GM12878 (cell line): ENCODE measurements around the gene RFFL. TPM values are rescaled to one million over a fixed set of nuclear protein-coding genes. Genes with fewer than 3 reads are reported as not detected.

Experiments used
- ATF2 ChIP-seq: IDR thresholded peaks from 2 replicates; pipeline ENCODE4 v1.6.1; 2012; ENCODE audit warnings: low read length, inconsistent platforms
- ATF3 ChIP-seq: IDR thresholded peaks from 2 replicates; pipeline ENCODE4 v1.6.1; 2011; ENCODE audit warnings: low read depth, mild to moderate bottlenecking, low read length, moderate library complexity, borderline replicate concordance; ENCODE audit errors: extremely low read depth
- BACH1 ChIP-seq: fragments of 450-650 bp; IDR thresholded peaks from 2 replicates; pipeline ENCODE4 v1.6.1; 2017; ENCODE audit warnings: mild to moderate bottlenecking, borderline replicate concordance
- BCLAF1 ChIP-seq: fragments of 450-650 bp; IDR thresholded peaks from 2 replicates; pipeline ENCODE4 v1.6.1; 2017; ENCODE audit warnings: antibody characterized with exemption, mild to moderate bottlenecking, moderate library complexity
- CBX5 ChIP-seq: sonication (generic); IDR thresholded peaks from 2 replicates; pipeline ENCODE4 v1.6.1; 2016; ENCODE audit warnings: low read depth, moderate library complexity, mild to moderate bottlenecking, inconsistent platforms
- CEBPZ ChIP-seq: fragments of 150-350 bp; IDR thresholded peaks from 2 replicates; pipeline ENCODE4 v1.6.1; 2016; ENCODE audit warnings: low read depth, low read length
- ELK1 ChIP-seq: IDR thresholded peaks from 2 replicates; pipeline ENCODE4 v1.6.1; 2012; ENCODE audit warnings: low read depth, low read length, improper control_type of control experiment
- HDAC6 ChIP-seq: fragments of 200-600 bp; sonication (generic); IDR thresholded peaks from one replicate; pipeline ENCODE4 v1.8.0; 2017; ENCODE audit warnings: antibody characterized with exemption; ENCODE audit not compliant: unreplicated experiment
- NFXL1 ChIP-seq: fragments of 450-650 bp; IDR thresholded peaks from 2 replicates; pipeline ENCODE4 v1.6.1; 2017; ENCODE audit warnings: antibody characterized with exemption, mild to moderate bottlenecking, borderline replicate concordance
- NRF1 ChIP-seq: conservative IDR thresholded peaks from 2 replicates; pipeline ENCODE4 v1.6.1; 2011; ENCODE audit warnings: mild to moderate bottlenecking, low read depth, low read length, improper control_type of control experiment
- POLR2A ChIP-seq: IDR thresholded peaks from 2 replicates; pipeline ENCODE4 v1.6.1; 2011; ENCODE audit warnings: low read depth, mild to moderate bottlenecking, low read length
- POLR2AphosphoS2 ChIP-seq: IDR thresholded peaks from 2 replicates; pipeline ENCODE4 v1.6.1; 2011; ENCODE audit warnings: low read depth, mild to moderate bottlenecking, low read length, improper control_type of control experiment, moderate library complexity
- POLR2AphosphoS5 ChIP-seq: IDR thresholded peaks from 2 replicates; pipeline ENCODE4 v1.6.1; 2011; ENCODE audit warnings: mild to moderate bottlenecking, low read length, inconsistent platforms
- RAD51 ChIP-seq: fragments of 450-650 bp; IDR thresholded peaks from 2 replicates; pipeline ENCODE4 v1.6.1; 2016; ENCODE audit warnings: moderate library complexity, mild to moderate bottlenecking, inconsistent platforms
- SIN3A ChIP-seq: IDR thresholded peaks from 2 replicates; pipeline ENCODE4 v1.6.1; 2012; ENCODE audit warnings: low read depth, low read length, improper control_type of control experiment
- SMARCA5 ChIP-seq: fragments of 450-650 bp; IDR thresholded peaks from 2 replicates; pipeline ENCODE4 v1.6.1; 2017; ENCODE audit warnings: mild to moderate bottlenecking
- SREBF1 ChIP-seq: IDR thresholded peaks from 2 replicates; pipeline ENCODE4 v1.6.1; 2012; ENCODE audit warnings: mild to moderate bottlenecking, low read length
- TAF1 ChIP-seq: IDR thresholded peaks from 2 replicates; pipeline ENCODE4 v1.6.1; 2011; ENCODE audit warnings: mild to moderate bottlenecking, low read depth, low read length, borderline replicate concordance
- TCF12 ChIP-seq: IDR thresholded peaks from 2 replicates; pipeline ENCODE4 v1.6.1; 2011; ENCODE audit warnings: low read depth, mild to moderate bottlenecking, low read length
- YY1 ChIP-seq: IDR thresholded peaks from 2 replicates; pipeline ENCODE4 v1.6.1; 2011; ENCODE audit warnings: low read depth, mild to moderate bottlenecking, low read length
- ZBTB33 ChIP-seq: fragments of 450-650 bp; IDR thresholded peaks from 2 replicates; pipeline ENCODE4 v1.6.1; 2017; ENCODE audit warnings: mild to moderate bottlenecking
- polyA plus RNA-seq, 11 experiments: library from polyadenylated mRNA; depleted of rRNA in 4 of 11; unstranded in 6 of 11; stranded (reverse) in 5 of 11; fragments of >200 nt; fragmentation: Nextera tagmentation in 4 of 11; fragmentation: Illumina TruSeq in 1 of 11; extraction: Ambion mirVana in 4 of 11; extraction: Trizol in 1 of 11; gene quantifications; 1 replicate in 1 of 11; 2 replicates in 10 of 11; pipeline versions ENCODE4 v1.2.1 to v1.2.3, GENCODE V29; 2011 to 2016; ENCODE audit warnings: inconsistent platforms in 2 of 11, missing spikeins in 2 of 11, low read depth in 1 of 11
- total RNA-seq, 4 experiments: library from RNA; depleted of rRNA in 3 of 4; stranded (reverse); fragments of >200 nt in 3 of 4; fragmentation: Illumina TruSeq in 1 of 4; extraction: Trizol in 1 of 4; gene quantifications; 2 replicates each; pipeline versions ENCODE4 v1.2.1 to v1.2.3, GENCODE V29; 2013 to 2021

The RFFL gene
- total and polyA plus RNA-seq, 10 of the 15 experiments (the other 5 are each of a cell fraction or from before 2014, with no cell fraction given): 4.7 to 56.1 (median 26.9) TPM

- TF ChIP-seq ELK1: no peak
- no peak for TF ChIP-seq CEBPZ
- TF ChIP-seq RAD51: peak; percentile 80
- TF ChIP-seq YY1: no peak; the same call in 1 of the 2 replicates
- peak; percentile 82 for TF ChIP-seq NRF1
- TF ChIP-seq TAF1: peak; percentile 56
- TF ChIP-seq SIN3A: peak; percentile 70
- peak; percentile 67; the same call in 1 of the 2 replicates for TF ChIP-seq POLR2AphosphoS5
- TF ChIP-seq BCLAF1: no peak
- TF ChIP-seq POLR2AphosphoS2: peak; percentile 82
- TF ChIP-seq CBX5: no peak
- peak; percentile 79 for TF ChIP-seq POLR2A
- TF ChIP-seq ZBTB33: no peak
- TF ChIP-seq TCF12: no peak
- 0 out of 2 replicates have a peak, but pooled peaks have one; percentile 93 for TF ChIP-seq BACH1
- TF ChIP-seq SREBF1: no peak
- TF ChIP-seq SMARCA5: no peak
- no peak for TF ChIP-seq ATF2
- no peak for TF ChIP-seq HDAC6
- no peak for TF ChIP-seq NFXL1
- TF ChIP-seq ATF3: peak; percentile 51; the same call in 1 of the 2 replicates
Observed at GRCh38 chr17:34980353-34980680, 83.2 kb downstream of the RFFL start, which contains the start of gene LIG3 (continued).
